ENCODE data around the gene ZNF45. TPM values are rescaled to one million over a fixed set of nuclear protein-coding genes. Genes with fewer than 3 reads are reported as not detected.
"Not testable (repeated sequence)": the region's sequence is repeated elsewhere in the genome, so short reads cannot be mapped to it uniquely, and the experiment has no call there.

ZNF45 gene
- polyA plus RNA-seq (ENCODE audit: insufficient read length) = 32.5 TPM
- long read RNA-seq, donor 1, partial matches to known transcripts = 10 of 12 reads
- long read RNA-seq, donor 1, other reads (novel, unspliced or antisense) = 0 of 12 reads
- long read RNA-seq, donor 2, partial matches to known transcripts = 22 of 28 reads
- long read RNA-seq, donor 2, other reads (novel, unspliced or antisense) = 5 of 28 reads
- long read RNA-seq, donor 3, partial matches to known transcripts = 0 of 1 reads
- long read RNA-seq, donor 3, other reads (novel, unspliced or antisense) = 0 of 1 reads
- long read RNA-seq, donor 4 = 0 reads
- long read RNA-seq, donor 5, partial matches to known transcripts = 29 of 29 reads
- long read RNA-seq, donor 5, other reads (novel, unspliced or antisense) = 0 of 29 reads
- long read RNA-seq, donor 6, partial matches to known transcripts = 16 of 16 reads
- long read RNA-seq, donor 6, other reads (novel, unspliced or antisense) = 0 of 16 reads
- long read RNA-seq, donor 7, partial matches to known transcripts = 10 of 25 reads
- long read RNA-seq, donor 7, other reads (novel, unspliced or antisense) = 14 of 25 reads
- long read RNA-seq, donor 8, partial matches to known transcripts = 0 of 2 reads
- long read RNA-seq, donor 8, other reads (novel, unspliced or antisense) = 0 of 2 reads

DNA sequence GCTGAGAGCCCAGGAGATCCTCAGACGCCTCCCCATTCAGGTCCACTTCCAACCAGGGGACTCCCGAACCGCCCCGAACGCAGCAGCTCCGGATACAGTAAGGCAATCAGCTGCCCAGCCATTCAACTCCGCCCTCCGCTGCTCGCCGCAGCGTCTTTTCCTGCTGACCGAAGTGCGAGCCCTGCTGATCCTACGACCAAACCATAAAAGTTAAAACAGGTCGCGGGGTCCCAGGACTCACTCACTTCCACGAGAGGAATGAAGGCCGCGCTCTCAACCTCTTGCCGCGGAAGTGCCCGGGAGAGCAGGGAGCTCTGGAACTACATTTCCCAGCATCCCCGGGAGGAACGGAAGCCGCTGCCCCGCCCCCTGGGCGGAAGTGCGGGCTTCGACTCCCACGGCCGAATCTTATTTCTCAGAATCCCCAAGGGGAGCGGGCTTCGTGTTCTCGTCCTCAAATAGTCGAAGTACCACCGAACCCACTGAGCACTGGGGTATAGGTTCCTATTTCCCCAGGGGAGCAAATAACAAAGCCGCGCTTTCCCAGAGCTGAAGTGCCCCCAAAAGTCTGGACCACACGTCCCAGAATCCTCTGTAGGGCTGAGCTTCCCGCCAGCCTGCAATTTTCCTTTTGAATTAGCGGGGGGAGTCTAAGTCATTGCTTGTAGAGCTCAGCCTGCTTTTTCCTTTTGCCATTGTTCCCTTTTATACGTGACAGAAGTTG is at the start of gene ZNF45:
Gene ZNF45, minus strand, starts transcription at position 298 of the 724 bp plus-strand sequence. CDS start 13,097 bp downstream, outside the sequence.
- DNase-seq = peak; percentile 92

DNA sequence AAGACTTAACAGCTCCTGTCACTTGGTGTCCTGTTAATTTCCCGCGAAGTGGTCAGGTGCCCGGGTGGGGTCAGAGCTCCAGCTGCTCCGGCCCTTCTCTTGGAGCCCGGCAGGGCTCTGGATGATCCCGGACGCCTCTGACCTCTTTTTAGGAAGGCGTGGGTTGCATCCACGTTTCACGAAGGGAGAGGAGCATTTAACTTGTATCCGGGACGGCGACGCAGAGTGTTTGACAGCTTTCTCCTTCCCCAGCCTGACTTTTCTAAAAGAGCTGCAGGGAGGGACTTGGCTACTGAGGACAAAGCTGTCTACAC is 49.6 kb upstream of the ZNF45 start:
- DNase-seq = no peak

DNA sequence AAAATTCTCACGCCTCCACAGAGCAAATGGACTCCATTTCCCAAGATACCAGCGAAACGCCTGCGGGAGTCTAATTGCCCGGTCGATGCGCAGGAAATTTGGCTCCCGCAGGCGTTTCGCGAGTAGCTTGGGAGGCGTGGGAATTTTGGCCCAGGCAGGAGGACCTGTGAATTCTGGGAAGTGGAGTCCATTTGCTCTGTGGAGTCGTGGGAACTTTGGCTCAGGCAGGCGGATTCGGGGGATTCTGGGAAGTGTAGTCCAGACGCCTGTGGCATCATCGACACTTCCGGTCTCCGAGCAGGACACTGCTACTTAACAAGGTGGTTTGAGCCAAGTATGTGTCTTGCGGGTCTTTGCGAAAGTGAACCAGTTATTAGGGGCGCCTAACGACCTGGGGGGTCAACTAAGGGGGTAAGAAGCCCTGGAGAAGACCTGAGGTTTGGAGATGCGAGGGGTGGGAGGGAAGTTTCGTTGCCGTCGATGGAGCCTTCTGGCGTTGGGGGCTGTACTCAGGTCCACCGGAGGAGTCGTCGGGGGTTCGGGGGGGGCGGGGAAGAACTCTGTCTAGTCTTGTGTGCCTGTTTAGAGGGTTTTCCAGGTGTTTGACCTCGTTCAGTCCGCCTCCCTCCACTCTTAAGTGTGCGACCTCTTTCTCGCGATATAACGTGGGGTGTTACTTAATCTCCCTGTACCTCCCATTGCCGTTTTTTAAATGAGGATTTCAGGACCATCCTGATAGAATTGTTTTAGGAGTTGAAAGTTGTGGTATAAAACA is 49.0 kb upstream of the ZNF45 start, which contains the start of gene ZNF155:
Gene ZNF155, plus strand, starts transcription at position 277 of the 775 bp plus-strand sequence. CDS start 4,356 bp downstream, outside the sequence.
- peak; percentile 94 for DNase-seq

DNA sequence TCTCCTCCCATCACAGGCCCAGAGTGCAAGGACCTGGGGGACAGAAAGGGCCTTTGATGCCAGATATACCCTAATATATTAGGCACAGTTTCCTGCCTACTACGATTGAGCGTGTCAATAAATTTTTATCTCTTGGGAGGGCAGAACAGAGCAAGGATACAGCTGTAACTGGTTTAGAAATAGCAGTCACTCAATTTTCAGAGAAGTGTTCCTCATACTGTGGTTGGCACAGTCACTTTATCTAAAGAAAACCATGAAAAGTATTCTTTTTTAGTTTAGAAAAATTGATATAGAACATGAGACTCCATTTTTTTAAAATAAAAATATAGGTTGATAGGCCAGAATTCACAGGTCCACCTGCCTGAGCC is 48.4 kb upstream of the ZNF45 start:
- no peak for DNase-seq

DNA sequence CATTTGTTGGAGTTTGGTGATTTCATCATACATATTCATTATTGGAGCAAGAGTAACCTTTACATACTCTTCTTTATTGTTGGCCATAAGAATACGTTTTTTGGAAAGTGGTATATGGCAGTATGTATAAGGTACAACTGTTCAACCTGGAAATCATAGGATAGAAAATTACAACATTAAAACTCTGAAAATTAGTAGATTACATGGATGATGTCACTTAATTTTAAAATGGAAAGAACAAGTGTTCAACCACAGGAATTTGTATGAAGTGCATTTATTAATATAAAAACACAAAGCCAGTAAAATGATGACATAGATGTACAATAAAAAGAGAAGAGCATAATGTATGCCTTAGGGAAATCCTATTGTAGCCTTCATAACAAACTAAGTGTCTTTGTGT is 41.6 kb upstream of the ZNF45 start:
- DNase-seq = no peak

DNA sequence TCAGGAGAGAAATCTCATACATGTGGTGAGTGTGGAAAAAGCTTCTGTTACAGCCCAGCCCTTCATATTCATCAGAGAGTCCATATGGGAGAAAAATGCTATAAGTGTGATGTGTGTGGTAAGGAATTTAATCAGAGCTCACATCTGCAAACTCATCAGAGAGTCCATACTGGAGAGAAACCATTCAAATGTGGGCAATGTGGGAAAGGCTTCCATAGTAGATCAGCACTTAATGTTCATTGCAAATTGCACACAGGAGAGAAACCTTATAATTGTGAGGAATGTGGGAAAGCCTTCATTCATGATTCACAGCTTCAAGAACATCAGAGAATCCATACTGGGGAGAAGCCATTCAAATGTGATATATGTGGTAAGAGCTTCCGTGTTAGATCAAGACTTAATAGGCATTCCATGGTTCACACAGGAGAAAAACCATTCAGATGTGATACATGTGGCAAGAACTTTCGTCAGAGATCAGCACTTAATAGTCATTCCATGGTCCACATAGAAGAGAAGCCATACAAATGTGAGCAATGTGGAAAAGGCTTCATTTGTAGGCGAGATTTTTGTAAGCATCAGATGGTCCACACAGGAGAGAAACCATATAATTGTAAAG is 31.1 kb upstream of the ZNF45 start:
- DNase-seq = no peak

DNA sequence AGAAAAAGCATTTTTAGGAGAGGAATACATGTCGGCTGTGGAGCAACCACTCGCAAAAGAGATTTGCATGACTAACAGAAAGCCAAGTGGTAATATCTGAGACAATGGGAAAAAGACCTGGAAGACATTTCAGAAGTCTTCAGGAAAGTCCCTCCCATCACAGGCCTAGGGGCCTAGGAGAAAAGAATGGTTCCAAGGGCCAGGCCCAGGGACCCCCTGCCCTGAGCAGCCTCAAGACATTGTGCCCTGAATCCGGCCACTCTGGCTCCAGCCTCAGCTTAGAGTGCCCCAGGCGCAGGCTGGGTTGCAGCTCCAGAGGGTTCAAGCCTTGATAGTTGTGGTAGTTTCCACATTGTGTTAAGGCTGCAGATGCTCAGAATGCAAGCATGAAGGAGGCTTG is 25.3 kb upstream of the ZNF45 start:
- no peak for DNase-seq

DNA sequence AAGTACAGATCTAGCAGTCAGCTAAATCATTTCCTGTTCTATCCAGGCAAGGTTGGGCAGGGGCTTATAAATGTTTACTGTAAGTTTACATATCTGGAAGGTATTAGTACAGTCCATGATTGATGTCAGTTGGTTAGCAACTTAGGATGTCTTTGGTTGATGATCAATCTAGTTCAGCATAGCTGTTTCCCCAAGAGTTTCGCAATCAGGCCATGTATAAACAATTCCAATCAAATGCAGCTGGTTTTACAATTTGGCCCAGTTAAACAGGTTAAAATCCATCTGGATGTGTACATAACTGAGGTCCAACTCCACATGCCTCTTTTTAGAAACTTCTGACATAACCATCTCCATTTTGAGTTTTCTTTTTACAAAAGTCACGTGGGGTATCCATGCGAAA is 22.8 kb upstream of the ZNF45 start:
- no peak for DNase-seq

DNA sequence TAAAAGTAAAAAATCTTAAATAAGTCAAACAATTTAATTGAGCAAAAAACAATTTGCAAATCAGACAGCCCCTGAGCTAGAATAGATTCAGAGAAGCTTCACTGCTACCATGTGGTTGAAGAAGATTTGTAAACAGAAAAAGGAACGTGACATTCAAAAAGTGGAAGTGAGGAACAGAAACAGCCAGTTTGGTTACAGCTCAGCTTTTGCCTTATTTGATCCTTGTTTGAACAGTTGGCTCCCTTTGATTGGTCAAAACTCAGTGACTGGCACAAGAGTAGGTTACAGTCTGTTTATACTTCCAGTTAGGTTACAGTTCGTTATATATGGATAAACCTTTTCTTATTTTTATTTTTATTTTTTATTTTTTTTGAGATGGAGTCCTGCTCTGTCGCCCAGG is 21.7 kb upstream of the ZNF45 start:
- DNase-seq = no peak

DNA sequence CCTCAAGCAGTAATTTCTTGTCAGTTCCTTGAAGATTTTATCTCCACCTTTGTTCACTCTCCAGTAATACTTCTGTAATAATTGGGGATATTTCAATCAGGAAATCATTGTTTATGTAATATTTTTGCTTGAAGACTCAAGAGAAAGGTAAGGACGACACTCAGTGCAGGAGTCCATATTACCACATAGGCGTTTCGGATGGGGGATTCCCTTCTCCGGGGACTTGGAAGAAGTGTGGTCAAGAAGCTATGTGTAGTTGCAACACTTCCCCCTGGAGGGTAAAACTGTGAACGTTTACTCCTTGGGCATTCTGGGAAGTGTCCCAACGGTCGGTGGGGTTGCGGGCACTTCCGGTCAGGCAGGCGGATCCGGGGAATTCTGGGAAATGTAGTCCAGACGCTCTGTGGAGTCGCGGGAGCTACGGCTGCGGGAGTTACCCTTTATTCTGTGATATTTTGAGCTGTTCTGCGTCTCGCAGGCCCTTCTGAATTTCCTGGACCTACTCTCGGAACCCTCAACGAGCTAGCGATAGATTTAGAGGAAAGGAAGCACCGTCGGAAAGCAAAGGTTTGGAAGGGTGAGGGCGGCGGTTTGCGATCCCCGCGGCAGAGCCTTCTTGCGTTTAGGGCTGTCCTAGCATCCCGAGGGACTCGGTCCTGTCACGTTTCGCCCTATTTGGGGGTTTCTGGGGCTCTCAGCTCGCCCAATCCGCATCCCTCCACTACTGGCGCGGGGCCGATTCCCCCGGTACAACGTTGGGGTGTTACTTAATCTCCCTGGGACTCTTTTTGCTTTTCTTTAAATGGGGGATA is 16.0 kb upstream of the ZNF45 start, which contains the start of gene ZNF221:
Gene ZNF221, plus strand, starts transcription at position 395 of the 812 bp plus-strand sequence. CDS start 11,499 bp downstream, outside the sequence.
- peak; percentile 96 for DNase-seq

DNA sequence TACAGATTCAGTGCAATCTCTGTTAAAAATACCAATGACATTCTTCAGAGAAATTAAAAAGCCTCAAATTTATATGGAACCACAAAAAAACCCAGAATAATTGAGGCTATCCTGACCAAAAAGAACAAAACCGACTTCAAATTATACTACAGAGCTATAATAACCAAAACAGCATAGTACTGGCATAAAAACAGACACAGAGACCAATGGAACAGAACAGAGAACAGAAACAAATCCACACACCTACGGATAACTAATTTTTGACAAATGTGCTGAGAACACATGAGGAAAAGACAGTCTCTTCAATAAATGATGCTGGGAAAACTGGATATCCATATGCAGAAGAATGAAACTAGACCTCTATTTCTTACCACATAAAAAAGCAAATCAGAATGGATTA is 14.7 kb upstream of the ZNF45 start:
- DNase-seq = not testable (repeated sequence)

DNA sequence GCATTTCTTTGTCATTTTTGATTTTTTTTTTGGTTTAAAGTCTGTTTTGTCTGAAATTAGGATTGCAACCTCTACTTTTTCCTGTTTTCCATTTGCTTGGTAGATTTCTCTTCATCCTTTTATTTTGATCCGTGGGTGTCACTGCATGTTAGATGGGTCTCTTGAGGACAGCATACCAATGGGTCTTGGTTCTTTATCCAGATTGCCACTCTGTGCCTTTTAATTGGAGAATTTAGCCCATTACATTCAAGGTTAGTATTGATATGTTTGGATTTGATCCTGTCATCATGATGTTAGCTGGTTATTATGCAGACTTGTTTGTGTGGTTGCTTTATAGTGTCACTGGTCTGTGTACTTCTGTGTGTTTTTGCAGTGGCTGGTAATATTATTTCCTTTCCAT is 12.3 kb upstream of the ZNF45 start:
- not testable (repeated sequence) for DNase-seq

DNA sequence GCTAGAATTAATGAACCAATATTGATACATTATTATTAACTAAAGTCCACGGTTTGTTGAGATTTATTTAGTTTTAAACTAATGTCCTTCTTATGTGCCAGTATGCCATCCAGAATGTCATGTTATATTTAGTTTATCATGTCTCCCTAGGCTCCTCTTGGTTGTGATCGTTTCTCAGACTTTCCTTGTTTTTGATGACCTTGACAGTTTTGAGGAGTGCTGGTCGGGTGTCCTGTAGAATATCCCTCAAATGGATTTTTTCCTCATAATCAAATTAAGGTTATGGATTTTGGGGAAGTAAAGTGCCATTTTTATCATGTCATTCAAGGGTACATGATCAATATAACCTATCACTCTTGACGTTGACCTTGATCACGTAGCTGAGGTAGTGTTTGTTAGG is 6.1 kb upstream of the ZNF45 start:
- DNase-seq = no peak

DNA sequence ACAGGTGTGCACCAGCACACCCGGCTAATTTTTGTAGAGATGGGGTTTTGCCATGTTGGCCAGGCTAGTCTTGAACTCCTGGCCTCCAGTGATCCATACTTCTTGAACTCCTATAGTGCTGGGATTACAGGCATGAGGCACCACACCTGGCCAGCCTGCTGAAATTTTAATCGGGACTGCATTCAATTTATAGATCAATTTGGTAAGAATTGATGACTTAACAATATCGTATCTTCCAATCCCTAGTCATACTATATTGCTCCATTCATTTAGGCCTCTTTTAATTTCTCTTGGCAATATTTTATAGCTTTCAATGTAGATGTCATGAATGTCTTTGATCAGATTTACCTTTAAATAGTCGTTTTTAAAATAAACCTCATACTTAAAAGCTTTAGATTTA is 5.6 kb upstream of the ZNF45 start:
- no peak for DNase-seq

DNA sequence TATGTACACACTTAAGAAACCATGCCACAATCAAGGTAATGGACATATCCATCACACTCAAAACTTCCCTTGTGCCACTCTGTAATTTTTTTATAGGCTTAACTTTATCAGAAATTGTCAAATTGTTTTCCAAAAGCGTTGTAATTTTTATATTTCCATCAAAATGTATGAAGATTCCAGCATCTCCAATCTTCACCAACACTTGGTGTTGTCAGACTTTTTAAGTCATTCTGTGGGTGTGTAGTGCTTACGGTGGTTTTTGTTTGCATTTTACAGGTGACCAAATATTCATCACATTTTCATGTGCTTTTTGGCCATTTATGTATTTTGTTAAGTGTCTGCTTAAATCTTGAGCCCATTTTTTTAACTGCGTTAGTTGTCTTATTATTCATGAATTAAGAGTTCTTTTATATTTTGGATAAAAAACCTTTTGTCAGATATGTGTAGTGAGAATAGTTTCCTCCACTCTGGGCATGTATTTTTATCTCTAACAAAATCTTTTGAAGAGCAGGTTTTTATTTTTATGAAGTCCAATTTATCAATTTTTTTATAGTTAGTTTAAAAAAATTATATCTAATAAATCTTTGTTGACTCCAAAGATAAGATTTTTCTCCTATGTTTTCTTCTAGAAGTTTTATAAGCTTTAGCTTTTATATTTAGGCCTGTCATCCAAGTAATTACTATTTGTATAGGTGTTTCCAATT is 4.6 kb upstream of the ZNF45 start:
- no peak for DNase-seq

DNA sequence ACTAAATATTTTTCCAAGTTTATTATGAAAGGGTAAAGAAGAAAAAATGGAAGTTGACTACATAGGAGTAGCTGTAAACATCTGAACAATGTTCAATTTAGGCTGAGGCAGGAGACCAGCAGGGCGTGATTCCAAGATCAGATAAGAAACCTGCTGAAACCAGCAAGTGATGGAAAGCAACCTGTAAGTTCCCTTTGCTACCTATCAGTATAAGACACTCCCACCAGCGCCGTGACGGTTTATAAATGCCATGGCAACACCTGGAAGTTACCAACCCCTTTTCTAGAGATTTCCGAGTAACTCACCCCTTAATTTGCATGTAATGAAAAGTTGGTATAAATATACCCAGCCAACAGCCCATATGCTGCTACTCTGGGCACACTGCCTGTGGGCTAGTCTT is 1.1 kb upstream of the ZNF45 start:
- no peak for DNase-seq

DNA sequence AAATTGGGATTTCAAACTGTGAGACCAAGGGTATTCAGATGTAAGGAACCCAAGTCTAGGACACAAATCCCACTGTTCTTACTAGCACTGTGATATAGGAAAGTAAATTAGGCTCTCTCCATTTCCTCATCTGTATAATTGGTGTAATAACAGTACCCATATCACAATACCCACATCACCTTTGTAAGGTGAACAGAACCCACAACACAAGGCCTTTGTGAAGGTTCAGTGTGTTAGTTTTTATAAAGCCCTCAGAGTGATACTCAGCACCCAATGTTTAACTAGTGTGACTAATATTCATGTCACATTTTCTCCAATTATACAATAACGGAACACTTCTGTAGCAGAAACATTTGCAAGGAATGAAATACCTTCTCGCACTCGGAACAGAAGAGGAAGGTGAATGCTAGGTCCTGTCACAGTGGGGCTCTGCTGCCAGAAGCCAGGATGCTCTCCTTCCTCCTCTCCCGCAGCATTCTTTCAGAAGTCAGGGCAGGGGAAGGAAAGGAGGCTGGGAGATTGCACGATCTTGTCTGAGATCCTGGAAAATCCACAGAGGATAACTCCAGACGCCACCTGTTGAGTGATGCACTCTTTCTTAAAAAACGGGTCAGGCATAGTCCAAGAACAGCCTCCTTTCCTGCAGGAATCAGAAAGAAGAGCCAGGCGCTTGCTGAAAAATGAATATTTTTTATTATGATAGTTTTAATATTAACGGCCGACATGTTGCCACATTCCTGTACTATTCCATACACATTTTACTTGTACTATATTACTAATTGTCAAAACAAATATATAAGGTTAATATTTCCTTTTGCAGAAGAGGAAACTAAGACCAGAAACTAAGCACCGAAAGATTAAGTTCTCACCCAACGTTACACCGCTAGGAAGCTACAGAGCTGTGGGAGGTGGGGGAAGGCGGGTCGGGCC is 762 bp downstream of the ZNF45 start:
- no peak for DNase-seq

DNA sequence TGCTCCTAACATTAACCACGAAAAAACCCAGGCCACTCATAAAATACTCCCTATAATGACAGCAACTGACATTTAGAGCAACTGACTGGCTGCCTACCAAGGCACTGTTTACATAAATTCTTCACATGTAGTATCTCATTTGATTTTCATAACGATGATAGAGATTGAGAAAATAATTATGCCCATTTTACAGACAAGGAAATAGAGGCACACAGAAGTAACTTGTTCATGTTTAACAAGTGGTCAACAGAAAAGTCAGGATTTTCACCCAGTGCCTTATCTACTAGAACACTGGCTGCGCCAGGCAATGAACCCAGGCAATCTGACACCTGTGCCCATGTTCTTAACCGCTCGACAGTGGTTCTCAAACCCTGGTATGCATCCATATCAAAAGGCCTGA is 6.3 kb downstream of the ZNF45 start:
- no peak for DNase-seq

DNA sequence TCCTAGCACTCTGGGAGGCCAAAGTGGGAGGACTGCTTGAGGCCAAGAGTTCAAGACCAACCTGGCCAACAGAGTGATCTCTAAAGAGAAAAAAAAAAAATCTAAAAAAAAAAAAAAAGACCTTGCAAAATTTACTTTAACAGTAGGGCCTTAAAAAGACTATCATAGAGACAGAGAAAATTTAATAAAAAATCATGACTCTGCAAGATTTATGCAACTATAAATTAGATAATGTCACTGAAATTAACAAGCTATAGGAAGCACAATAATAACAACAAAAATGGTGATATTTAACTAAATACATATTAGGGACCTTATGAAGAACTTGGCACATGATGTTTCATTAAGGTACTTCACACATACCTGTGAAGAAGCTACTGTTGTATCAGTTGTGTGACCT is 11.2 kb downstream of the ZNF45 start:
- DNase-seq = no peak
